GM12878 (cell line): ENCODE data around the gene B9D1. TPM values are rescaled to one million over a fixed set of nuclear protein-coding genes. Genes with fewer than 3 reads are reported as not detected.

Source experiments
- ATAC-seq: fragments of 200-7000 bp; cut with Tn5 transposase; 3 replicates; pipeline ENCODE4 v1.9.1; 2020; ENCODE audit warnings: mild to moderate bottlenecking, moderate library complexity
- BruUV-seq: library from RNA; stranded (reverse); fragments of 400-500 nt; replicated peaks from 2 replicates; lab custom pipeline; 2021; lab: Mats Ljungman, UMichigan
- CTCF ChIA-PET: fragments of 300-600 bp; sonication (Branson Sonifier 250); formaldehyde crosslinking; extraction: SDS; loops from one replicate; lab custom pipeline; 2021; ENCODE audit warnings: inconsistent platforms; lab: Yijun Ruan, JAX
- POLR2A ChIA-PET: fragments of 350-600 bp; formaldehyde crosslinking; extraction: SDS; loops from one replicate; lab custom pipeline; 2021; ENCODE audit warnings: inconsistent platforms; lab: Charles Lee
- RAD21 ChIA-PET: fragments of 300-600 bp; sonication (Branson Sonifier 250); formaldehyde crosslinking; loops from one replicate; lab custom pipeline; 2023; ENCODE audit warnings: antibody characterized with exemption; ENCODE audit not compliant: unreplicated experiment; lab: Charles Lee
- SMC1A ChIA-PET: fragments of 300-600 bp; sonication (Branson Sonifier 250); formaldehyde crosslinking; loops from one replicate; lab custom pipeline; 2023; ENCODE audit not compliant: unreplicated experiment, uncharacterized antibody; lab: Charles Lee
- DNase-seq: peaks from one replicate; pipeline ENCODE4 v3.0.0-alpha.2; 2011; ENCODE audit warnings: low read depth, low spot score
- FAIRE-seq: peaks from 3 replicates; lab custom pipeline; 2011; peaks lifted over from hg19 to GRCh38; lab: Jason Lieb, UNC
- H2AFZ ChIP-seq: 2 replicates; pipeline ENCODE4 v1.6.0; 2011; ENCODE audit warnings: low read depth, low read length, control low read depth; ENCODE audit not compliant: control insufficient read depth
- H3K27ac ChIP-seq: 2 replicates; pipeline ENCODE4 v1.5.1; 2011; ENCODE audit warnings: control low read depth; ENCODE audit not compliant: control insufficient read depth, insufficient read depth
- H3K27me3 ChIP-seq, 2 experiments: replicated peaks in 1 of 2; 2 replicates each; pipeline versions ENCODE4 v1.6.0 to v1.6.1; 2011; ENCODE audit warnings: low read length in 1 of 2; ENCODE audit not compliant: control insufficient read depth in 2 of 2, insufficient read depth in 2 of 2
- H3K36me3 ChIP-seq, 2 experiments: 2 replicates each; pipeline ENCODE4 v1.5.1; 2011; ENCODE audit warnings: low read length in 1 of 2; ENCODE audit not compliant: control insufficient read depth in 2 of 2, insufficient read depth in 2 of 2
- H3K4me1 ChIP-seq: 2 replicates; pipeline ENCODE4 v1.6.1; 2011; ENCODE audit warnings: mild to moderate bottlenecking, low read length, moderate library complexity, mixed read lengths; ENCODE audit not compliant: control insufficient read depth, insufficient read depth
- H3K4me2 ChIP-seq: 2 replicates; pipeline ENCODE4 v1.6.0; 2011; ENCODE audit warnings: control low read depth; ENCODE audit not compliant: control insufficient read depth, insufficient read depth
- H3K4me3 ChIP-seq: fragments of 200-600 bp; sonication (generic); 2 replicates; pipeline ENCODE4 v1.5.1; 2016
- H3K79me2 ChIP-seq: 2 replicates; pipeline ENCODE4 v1.6.0; 2011; ENCODE audit warnings: low read length; ENCODE audit not compliant: control insufficient read depth, insufficient read depth
- H3K9ac ChIP-seq: 2 replicates; pipeline ENCODE4 v1.8.0; 2011; ENCODE audit warnings: low read length, control low read depth, mixed read lengths; ENCODE audit not compliant: control insufficient read depth, insufficient read depth
- H3K9me3 ChIP-seq: replicated peaks from 3 replicates; pipeline ENCODE4 v1.5.1; 2011; ENCODE audit warnings: mild to moderate bottlenecking, low read length; ENCODE audit not compliant: control insufficient read depth, insufficient read depth
- H4K20me1 ChIP-seq: 2 replicates; pipeline ENCODE4 v1.6.0; 2011; ENCODE audit not compliant: control insufficient read depth, insufficient read depth
- BHLHE40 ChIP-seq, 2 experiments: fragments of 450-650 bp in 1 of 2; IDR thresholded peaks; 2 replicates each; pipeline ENCODE4 v1.6.1; 2011 to 2017; ENCODE audit warnings: low read depth in 2 of 2, borderline replicate concordance in 1 of 2, improper control_type of control experiment in 1 of 2, low read length in 1 of 2, mild to moderate bottlenecking in 1 of 2
- ETV6 ChIP-seq, 2 experiments: fragments of 450-650 bp in 1 of 2; IDR thresholded peaks in 1 of 2; conservative IDR thresholded peaks in 1 of 2; 2 replicates each; pipeline ENCODE4 v1.6.1; 2014; ENCODE audit warnings: antibody characterized with exemption in 1 of 2, borderline replicate concordance in 1 of 2, low read depth in 1 of 2, mild to moderate bottlenecking in 1 of 2, moderate library complexity in 1 of 2
- GABPA ChIP-seq: IDR thresholded peaks from 2 replicates; pipeline ENCODE4 v1.6.1; 2014; ENCODE audit warnings: antibody characterized with exemption, low read depth, mild to moderate bottlenecking, inconsistent platforms
- NBN ChIP-seq: fragments of 450-650 bp; IDR thresholded peaks from 2 replicates; pipeline ENCODE4 v1.6.1; 2016
- NFXL1 ChIP-seq: fragments of 450-650 bp; IDR thresholded peaks from 2 replicates; pipeline ENCODE4 v1.6.1; 2017; ENCODE audit warnings: antibody characterized with exemption, mild to moderate bottlenecking, borderline replicate concordance
- PAX5 ChIP-seq: IDR thresholded peaks from 2 replicates; pipeline ENCODE4 v1.6.1; 2011; ENCODE audit warnings: low read depth, low read length, borderline replicate concordance
- RELA ChIP-seq: fragments of 450-650 bp; IDR thresholded peaks from 2 replicates; pipeline ENCODE4 v1.8.0; 2014; ENCODE audit warnings: borderline replicate concordance; ENCODE audit not compliant: partially characterized antibody
- SKIL ChIP-seq: fragments of 450-650 bp; IDR thresholded peaks from 2 replicates; pipeline ENCODE4 v1.6.1; 2017; ENCODE audit warnings: mild to moderate bottlenecking, low read depth, inconsistent platforms; ENCODE audit not compliant: poor library complexity, severe bottlenecking
- SPI1 ChIP-seq: IDR thresholded peaks from 2 replicates; pipeline ENCODE4 v1.6.1; 2011; ENCODE audit warnings: low read depth, mild to moderate bottlenecking, low read length, moderate library complexity, borderline replicate concordance; ENCODE audit not compliant: insufficient read depth
- SUZ12 ChIP-seq: fragments of 200-600 bp; sonication (generic); IDR thresholded peaks from one replicate; pipeline ENCODE4 v1.6.1; 2018; ENCODE audit warnings: antibody characterized with exemption, mild to moderate bottlenecking; ENCODE audit not compliant: unreplicated experiment
- USF1 ChIP-seq: IDR thresholded peaks from 2 replicates; pipeline ENCODE4 v1.6.1; 2011; ENCODE audit warnings: borderline replicate concordance, low read depth, mild to moderate bottlenecking, moderate library complexity, mixed read lengths, low read length; ENCODE audit not compliant: insufficient read depth; ENCODE audit errors: extremely low read length
- WRNIP1 ChIP-seq: IDR thresholded peaks from 2 replicates; pipeline ENCODE4 v1.6.1; 2011; ENCODE audit warnings: low read depth, low read length, improper control_type of control experiment, borderline replicate concordance
- WGBS: methylation state at CpG from one replicate; pipeline ENCODE4 v1.1.6; 2016; ENCODE audit warnings: low lambda C conversion rate; ENCODE audit not compliant: insufficient replicate concordance, insufficient coverage; ENCODE audit errors: missing lambda C conversion rate; 5-methylcytosine and 5-hydroxymethylcytosine counted together
- in situ Hi-C: fragments of 300-500 bp; cut with MboI; formaldehyde crosslinking; loops from 9 replicates; pipeline ENCODE4 v1.14.3; 2018; ENCODE audit warnings: mixed read lengths
- intact Hi-C: fragments of 100-400 bp; cut with micrococcal nuclease; formaldehyde crosslinking; loops from one replicate; pipeline ENCODE4 v1.14.2; 2022; ENCODE audit not compliant: unreplicated experiment
- polyA plus RNA-seq, 11 experiments: library from polyadenylated mRNA; depleted of rRNA in 4 of 11; unstranded in 6 of 11; stranded (reverse) in 5 of 11; fragments of >200 nt; fragmentation: Nextera tagmentation in 4 of 11; fragmentation: Illumina TruSeq in 1 of 11; extraction: Ambion mirVana in 4 of 11; extraction: Trizol in 1 of 11; gene quantifications; 1 replicate in 1 of 11; 2 replicates in 10 of 11; pipeline versions ENCODE4 v1.2.1 to v1.2.3, GENCODE V29; 2011 to 2016; ENCODE audit warnings: inconsistent platforms in 2 of 11, missing spikeins in 2 of 11, low read depth in 1 of 11
- total RNA-seq, 4 experiments: library from RNA; depleted of rRNA in 3 of 4; stranded (reverse); fragments of >200 nt in 3 of 4; fragmentation: Illumina TruSeq in 1 of 4; extraction: Trizol in 1 of 4; gene quantifications; 2 replicates each; pipeline versions ENCODE4 v1.2.1 to v1.2.3, GENCODE V29; 2013 to 2021
- TF ChIP-seq, protein P1 (sequence below): fragments of 150-350 bp; IDR thresholded peaks from 2 replicates; pipeline ENCODE4 v1.6.1; 2014; ENCODE audit warnings: mild to moderate bottlenecking, low read depth, low read length
- TF ChIP-seq, protein P2 (sequence below): fragments of 450-650 bp; IDR thresholded peaks from 2 replicates; pipeline ENCODE4 v1.6.1; 2017; ENCODE audit warnings: mild to moderate bottlenecking

The B9D1 gene
- total and polyA plus RNA-seq, 10 of the 15 experiments (the other 5 are each of a cell fraction or from before 2014, with no cell fraction given): 5.9 to 18.3 (median 9.8) TPM

DNA sequence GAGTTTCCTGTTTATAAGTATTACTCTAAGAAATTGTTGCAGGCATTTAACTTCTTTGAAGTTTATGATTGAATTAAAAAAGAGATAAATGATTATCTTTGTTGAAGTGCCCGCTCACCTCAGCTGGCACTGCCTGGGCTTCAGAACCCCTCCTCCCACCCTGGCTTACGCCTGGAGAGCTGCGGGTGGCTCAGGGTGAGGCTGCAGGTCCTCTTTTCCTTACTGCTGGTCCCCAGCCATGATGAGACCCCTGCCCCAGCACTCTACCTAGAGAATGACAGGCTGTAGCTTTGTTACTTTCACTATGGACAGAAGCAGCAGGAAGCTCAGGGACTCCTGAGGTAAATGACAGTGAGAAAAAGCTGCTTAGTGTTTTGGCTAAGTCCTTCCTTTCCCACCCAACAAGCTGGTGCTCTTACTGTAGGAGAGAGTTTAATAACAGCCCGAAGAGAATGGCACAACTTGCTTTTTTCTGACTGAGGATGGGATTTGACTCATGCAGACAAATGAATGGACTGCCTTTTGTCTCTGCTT, 63.2 kb downstream of the B9D1 start (continued):
- TF ChIP-seq, protein P1, sequence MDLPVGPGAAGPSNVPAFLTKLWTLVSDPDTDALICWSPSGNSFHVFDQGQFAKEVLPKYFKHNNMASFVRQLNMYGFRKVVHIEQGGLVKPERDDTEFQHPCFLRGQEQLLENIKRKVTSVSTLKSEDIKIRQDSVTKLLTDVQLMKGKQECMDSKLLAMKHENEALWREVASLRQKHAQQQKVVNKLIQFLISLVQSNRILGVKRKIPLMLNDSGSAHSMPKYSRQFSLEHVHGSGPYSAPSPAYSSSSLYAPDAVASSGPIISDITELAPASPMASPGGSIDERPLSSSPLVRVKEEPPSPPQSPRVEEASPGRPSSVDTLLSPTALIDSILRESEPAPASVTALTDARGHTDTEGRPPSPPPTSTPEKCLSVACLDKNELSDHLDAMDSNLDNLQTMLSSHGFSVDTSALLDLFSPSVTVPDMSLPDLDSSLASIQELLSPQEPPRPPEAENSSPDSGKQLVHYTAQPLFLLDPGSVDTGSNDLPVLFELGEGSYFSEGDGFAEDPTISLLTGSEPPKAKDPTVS: no peak
- no peak for TF ChIP-seq WRNIP1
- TF ChIP-seq, all 136 proteins: peak for 0

DNA sequence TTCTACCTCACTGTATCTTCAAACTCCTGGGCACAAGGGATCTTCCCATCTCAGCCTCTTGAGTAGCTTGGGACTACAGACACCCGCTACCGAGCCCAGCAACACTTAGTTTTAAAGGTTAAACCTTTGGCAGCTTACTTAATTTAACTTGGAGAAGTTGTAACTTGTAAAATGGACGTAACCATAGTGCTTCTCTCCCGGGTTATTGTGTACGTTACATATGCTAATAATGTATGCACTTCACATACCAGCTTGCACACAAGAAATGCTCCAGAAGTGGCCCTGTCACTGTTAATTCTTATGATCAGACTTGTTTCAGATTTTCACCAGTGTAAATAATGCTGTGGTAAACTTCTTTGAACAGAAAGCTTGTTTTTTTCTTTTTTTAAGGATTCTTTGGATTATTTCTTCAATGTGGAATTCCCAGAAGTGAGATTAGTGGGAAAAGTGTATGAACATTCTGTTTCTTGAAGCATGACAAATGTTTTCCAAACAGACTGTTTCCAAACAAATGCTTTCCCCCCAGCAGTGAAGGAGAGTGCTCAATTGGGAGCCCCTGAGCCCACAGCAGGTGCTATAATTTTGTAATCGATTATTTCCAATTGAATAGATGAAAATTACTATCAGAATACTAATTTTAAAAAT, 63.8 kb downstream of the B9D1 start:
- BruUV-seq: no TSS peak
- DNase-seq (no peak), ATAC-seq (no peak), FAIRE-seq (no peak)
- ChIA-PET POLR2A (interaction anchor here (0.5 kb wide), 1 partner anchor 22 kb away, joined by 7 read pairs; no protein-coding TSS in a partner anchor), SMC1A (interaction anchor here (1.1 kb wide), 2 partner anchors 9 to 14 kb away, joined by 3 read pairs; no protein-coding TSS in a partner anchor), RAD21 (no interaction called here), CTCF (no interaction called here)
- Histone ChIP-seq H3K4me1 (peaks cover 11% of the 10 kb centered on the region), H3K79me2 (no peaks in the 10 kb centered on the region), H2AFZ (no peak overlapping the region), H3K27me3 (no peaks in the 10 kb centered on the region), H3K27ac (no peak overlapping the region), H3K4me2 (no peak overlapping the region), H3K9me3 (no peaks in the 10 kb centered on the region), H4K20me1 (no peaks in the 10 kb centered on the region; the same call in 1 of the 2 replicates), H3K36me3 (no peaks in the 10 kb centered on the region), H3K9ac (no peak overlapping the region), H3K4me3 (no peak overlapping the region)
- in situ Hi-C loops: no loop called here
- intact Hi-C loops: no loop called here
- 34% methylated on average over 6 of the region's 6 CpGs for WGBS
- TF ChIP-seq NFXL1 (no peak), USF1 (no peak), PAX5 (no peak), SKIL (no peak), SUZ12 (no peak), SPI1 (no peak), RELA (no peak), GABPA (no peak), NBN (no peak), BHLHE40 (IDR thresholded peaks at IDR 0.05; ENCODE audit: borderline replicate concordance in 1 of 2, low read depth in 2 of 2, low read length in 1 of 2) (no peak), ETV6 (conservative IDR thresholded peaks at IDR 0.05 in 1 of 2, IDR thresholded peaks at IDR 0.05 in 1 of 2; ENCODE audit: borderline replicate concordance in 1 of 2, low read depth in 1 of 2) (no peak)
- TF ChIP-seq, protein P2, sequence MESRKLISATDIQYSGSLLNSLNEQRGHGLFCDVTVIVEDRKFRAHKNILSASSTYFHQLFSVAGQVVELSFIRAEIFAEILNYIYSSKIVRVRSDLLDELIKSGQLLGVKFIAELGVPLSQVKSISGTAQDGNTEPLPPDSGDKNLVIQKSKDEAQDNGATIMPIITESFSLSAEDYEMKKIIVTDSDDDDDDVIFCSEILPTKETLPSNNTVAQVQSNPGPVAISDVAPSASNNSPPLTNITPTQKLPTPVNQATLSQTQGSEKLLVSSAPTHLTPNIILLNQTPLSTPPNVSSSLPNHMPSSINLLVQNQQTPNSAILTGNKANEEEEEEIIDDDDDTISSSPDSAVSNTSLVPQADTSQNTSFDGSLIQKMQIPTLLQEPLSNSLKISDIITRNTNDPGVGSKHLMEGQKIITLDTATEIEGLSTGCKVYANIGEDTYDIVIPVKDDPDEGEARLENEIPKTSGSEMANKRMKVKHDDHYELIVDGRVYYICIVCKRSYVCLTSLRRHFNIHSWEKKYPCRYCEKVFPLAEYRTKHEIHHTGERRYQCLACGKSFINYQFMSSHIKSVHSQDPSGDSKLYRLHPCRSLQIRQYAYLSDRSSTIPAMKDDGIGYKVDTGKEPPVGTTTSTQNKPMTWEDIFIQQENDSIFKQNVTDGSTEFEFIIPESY: no peak
